GM12873 (cell line): ENCODE data around the gene UIMC1.

Source experiments
- TF ChIP-seq, protein P1 (sequence below): IDR thresholded peaks from 2 replicates; pipeline ENCODE4 v1.5.1; 2012; ENCODE audit warnings: low read depth, mild to moderate bottlenecking, moderate library complexity, low read length, control low read depth; ENCODE audit not compliant: insufficient read depth; ENCODE audit errors: missing control alignments

The UIMC1 gene

DNA sequence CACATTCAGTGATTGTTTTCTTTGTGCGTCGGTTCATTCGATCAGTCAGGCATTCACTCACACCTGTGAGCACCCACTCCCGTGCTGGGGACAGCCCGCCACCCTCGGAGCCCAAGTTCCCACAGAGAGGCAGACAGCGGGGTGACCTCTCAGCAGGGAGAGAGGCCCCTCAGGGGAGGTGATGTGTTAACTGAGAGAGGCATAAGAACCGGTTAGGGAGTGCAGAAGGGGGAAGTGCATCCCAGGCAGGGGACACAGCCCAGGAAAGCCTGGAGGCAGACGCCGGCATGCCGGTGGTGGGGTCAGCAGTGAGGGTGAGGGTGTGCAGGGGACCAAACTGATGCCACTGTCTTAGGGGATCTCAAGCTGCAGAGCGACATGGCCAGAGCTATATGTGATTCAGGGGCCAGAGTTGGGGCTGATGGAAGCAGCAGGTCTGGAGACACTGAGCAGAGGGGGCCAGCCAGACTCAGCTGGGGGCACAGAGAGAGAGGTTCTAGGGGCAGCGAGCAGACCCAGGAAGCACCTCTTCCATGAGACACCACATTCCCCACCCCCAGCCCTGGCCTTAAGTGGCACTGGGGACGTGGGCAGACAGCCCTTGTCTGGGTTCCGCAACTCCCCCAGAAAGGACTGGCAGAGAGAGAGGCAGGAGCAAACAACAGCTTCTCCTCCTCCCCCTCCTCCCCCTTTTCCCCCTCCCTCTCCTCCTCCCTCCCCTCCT lies 143.4 kb downstream of the UIMC1 start:
- TF ChIP-seq, protein P1, sequence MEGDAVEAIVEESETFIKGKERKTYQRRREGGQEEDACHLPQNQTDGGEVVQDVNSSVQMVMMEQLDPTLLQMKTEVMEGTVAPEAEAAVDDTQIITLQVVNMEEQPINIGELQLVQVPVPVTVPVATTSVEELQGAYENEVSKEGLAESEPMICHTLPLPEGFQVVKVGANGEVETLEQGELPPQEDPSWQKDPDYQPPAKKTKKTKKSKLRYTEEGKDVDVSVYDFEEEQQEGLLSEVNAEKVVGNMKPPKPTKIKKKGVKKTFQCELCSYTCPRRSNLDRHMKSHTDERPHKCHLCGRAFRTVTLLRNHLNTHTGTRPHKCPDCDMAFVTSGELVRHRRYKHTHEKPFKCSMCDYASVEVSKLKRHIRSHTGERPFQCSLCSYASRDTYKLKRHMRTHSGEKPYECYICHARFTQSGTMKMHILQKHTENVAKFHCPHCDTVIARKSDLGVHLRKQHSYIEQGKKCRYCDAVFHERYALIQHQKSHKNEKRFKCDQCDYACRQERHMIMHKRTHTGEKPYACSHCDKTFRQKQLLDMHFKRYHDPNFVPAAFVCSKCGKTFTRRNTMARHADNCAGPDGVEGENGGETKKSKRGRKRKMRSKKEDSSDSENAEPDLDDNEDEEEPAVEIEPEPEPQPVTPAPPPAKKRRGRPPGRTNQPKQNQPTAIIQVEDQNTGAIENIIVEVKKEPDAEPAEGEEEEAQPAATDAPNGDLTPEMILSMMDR, result no peak

GRCh38 chr5:176862330-176862995 lies 144.1 kb downstream of the UIMC1 start:
- TF ChIP-seq, protein P1, result no peak

DNA sequence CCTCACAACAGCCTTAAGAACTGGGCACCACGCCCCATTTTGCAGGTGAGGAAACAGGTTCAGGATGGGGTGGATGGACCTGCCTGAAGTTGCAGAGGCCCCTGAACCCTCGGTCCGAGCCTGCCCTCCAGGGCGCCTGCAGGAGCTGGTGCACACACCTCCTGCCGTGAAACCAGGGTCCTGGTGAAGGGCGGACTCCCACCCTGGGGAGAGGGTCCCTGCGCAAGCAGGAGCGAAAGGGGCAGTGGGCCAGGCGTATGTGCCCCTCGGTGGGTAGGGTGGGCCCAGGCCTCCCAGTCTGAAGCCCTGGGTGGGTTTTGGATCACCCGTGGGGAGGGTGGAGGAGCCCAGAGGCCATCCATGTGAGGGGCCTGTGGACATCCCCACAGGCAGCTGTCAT lies 145.3 kb downstream of the UIMC1 start:
- TF ChIP-seq, protein P1, result no peak

DNA sequence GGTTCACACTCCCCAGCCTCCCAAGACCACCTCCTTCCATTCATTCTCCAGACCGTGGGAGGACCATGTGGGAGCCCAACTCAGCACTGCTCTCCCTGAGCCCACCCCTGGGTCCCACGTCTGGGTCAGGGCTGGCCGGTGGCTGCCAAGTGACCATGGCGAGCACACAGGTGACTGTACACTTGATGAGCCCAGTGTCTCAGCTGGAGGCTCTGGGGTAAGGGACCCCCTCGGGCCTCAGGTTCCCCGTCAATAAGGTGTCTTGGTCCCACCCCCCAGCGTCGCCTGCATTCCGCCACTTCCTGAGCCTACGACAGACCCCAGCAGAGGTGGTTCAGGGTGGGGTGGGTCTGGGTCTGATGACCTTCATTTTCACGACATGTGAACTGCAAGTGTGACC lies 146.2 kb downstream of the UIMC1 start:
- TF ChIP-seq, protein P1, result no peak

DNA sequence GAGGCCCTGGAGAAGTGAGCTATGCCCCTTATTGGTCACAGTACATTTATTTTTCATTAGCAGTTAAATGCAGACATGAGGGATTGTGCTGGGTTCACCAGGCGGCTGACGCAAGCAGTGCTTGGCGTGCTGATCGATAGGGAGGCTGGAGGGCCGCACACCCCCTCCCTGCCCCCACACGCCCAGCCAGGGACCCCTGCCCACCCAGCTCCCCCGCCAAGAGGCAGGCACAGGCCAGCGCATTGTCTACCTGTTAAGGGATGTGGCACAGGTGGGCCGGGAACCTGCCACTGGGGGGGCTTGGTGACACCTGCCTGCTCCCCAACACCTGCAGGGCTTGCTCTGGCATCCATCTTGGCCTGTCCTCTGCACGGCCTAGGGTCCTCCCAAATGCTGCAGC lies 146.7 kb downstream of the UIMC1 start:
- TF ChIP-seq, protein P1, result no peak

- TF ChIP-seq, protein P1, result no peak
Observed at GRCh38 chr5:176857894-176858273, 148.7 kb downstream of the UIMC1 start.

DNA sequence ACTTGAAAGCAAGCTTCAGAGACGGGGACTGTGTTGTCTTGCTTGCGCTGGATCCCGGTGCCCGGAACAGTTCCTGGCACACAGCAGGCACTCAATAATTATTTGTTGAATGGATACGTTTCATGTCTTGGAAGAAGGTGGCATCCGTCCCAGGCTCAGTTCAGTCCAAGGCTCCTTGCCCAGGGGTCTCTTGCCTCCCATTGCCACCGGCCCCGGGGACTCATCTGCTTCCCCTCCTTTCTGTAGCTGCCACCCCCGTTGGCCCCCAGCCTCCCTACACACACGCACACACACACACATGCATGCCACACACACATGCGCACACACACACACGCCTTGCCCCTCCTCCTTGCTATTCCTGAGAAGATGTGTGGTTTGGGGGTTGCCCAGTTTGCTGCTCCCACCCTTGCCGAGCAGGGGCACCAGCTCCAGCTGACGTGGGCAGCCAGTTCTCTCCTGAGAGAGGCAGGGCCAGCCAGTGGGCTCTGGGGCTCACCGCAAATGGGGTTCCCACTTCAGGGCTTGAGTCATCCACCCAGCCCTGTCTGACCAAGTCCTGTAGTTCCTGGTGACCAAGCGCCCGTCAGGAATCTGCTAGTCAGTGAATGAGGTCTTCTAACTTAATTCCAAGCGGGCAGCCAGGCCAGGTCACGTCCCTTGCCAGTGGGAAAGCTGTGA lies 149.2 kb downstream of the UIMC1 start:
- TF ChIP-seq, protein P1, result no peak
